HepG2 (cell line): ENCODE results near the gene RABEPK. TPM values are rescaled to one million over a fixed set of nuclear protein-coding genes. Genes with fewer than 3 reads are reported as not detected.

Experiments
- AGO1 ChIP-seq: fragments of 200-400 bp; formaldehyde crosslinking; IDR thresholded peaks from 2 replicates; pipeline ENCODE4 v1.6.1; 2017; ENCODE audit warnings: mild to moderate bottlenecking, low read depth, low read length, moderate library complexity; ENCODE audit not compliant: poor library complexity, severe bottlenecking
- ATF5 ChIP-seq: sonication (generic); formaldehyde crosslinking; IDR thresholded peaks from 2 replicates; pipeline ENCODE4 v1.4.0; 2020; ENCODE audit warnings: mild to moderate bottlenecking, low read depth, missing genetic modification reagents
- BCL3 ChIP-seq: sonication (generic); formaldehyde crosslinking; IDR thresholded peaks from 2 replicates; pipeline ENCODE4 v1.5.1; 2020; ENCODE audit warnings: mild to moderate bottlenecking, missing genetic modification reagents, moderate library complexity
- BHLHE40 ChIP-seq: IDR thresholded peaks from 2 replicates; pipeline ENCODE4 v1.6.1; 2011; ENCODE audit warnings: low read length, improper control_type of control experiment
- ELF4 ChIP-seq: sonication (generic); formaldehyde crosslinking; IDR thresholded peaks from 2 replicates; pipeline ENCODE4 v1.5.0; 2020; ENCODE audit warnings: missing genetic modification reagents, mild to moderate bottlenecking, moderate library complexity, borderline replicate concordance
- ERF ChIP-seq: IDR thresholded peaks from 2 replicates; pipeline ENCODE4 v1.6.1; 2018; ENCODE audit warnings: missing biosample characterization, missing genetic modification reagents
- GABPB1 ChIP-seq: IDR thresholded peaks from 2 replicates; pipeline ENCODE4 v1.6.1; 2016; ENCODE audit warnings: mild to moderate bottlenecking, missing genetic modification reagents, moderate library complexity, missing compliant biosample characterization
- NCOA1 ChIP-seq: sonication (generic); formaldehyde crosslinking; IDR thresholded peaks from 2 replicates; pipeline ENCODE4 v1.9.0; 2021; ENCODE audit warnings: missing genetic modification reagents
- RXRA ChIP-seq: sonication (generic); formaldehyde crosslinking; IDR thresholded peaks from 2 replicates; pipeline ENCODE4 v1.5.1; 2020; ENCODE audit warnings: missing genetic modification reagents
- SATB2 ChIP-seq: sonication (generic); formaldehyde crosslinking; IDR thresholded peaks from 2 replicates; pipeline ENCODE4 v1.5.0; 2020; ENCODE audit warnings: missing genetic modification reagents
- SMC3 ChIP-seq: IDR thresholded peaks from 2 replicates; pipeline ENCODE4 v1.6.1; 2011; ENCODE audit warnings: low read length, improper control_type of control experiment
- SOX5 ChIP-seq: IDR thresholded peaks from 2 replicates; pipeline ENCODE4 v1.6.1; 2016; ENCODE audit warnings: borderline replicate concordance
- SP1 ChIP-seq, 2 experiments: fragments of 450-650 bp in 1 of 2; sonication (generic) in 1 of 2; formaldehyde crosslinking in 1 of 2; IDR thresholded peaks; 2 replicates each; pipeline versions ENCODE4 v1.4.0 to v1.6.1; 2016 to 2020; ENCODE audit warnings: missing genetic modification reagents in 1 of 2
- TBP ChIP-seq: sonication (generic); formaldehyde crosslinking; IDR thresholded peaks from 2 replicates; pipeline ENCODE4 v1.5.0; 2020; ENCODE audit warnings: missing genetic modification reagents
- TEAD2 ChIP-seq: sonication (generic); formaldehyde crosslinking; IDR thresholded peaks from 2 replicates; pipeline ENCODE4 v1.9.0; 2021; ENCODE audit warnings: missing genetic modification reagents
- THYN1 ChIP-seq: sonication (generic); formaldehyde crosslinking; IDR thresholded peaks from 2 replicates; pipeline ENCODE4 v1.8.1; 2023; ENCODE audit warnings: low read depth, mild to moderate bottlenecking, moderate library complexity, missing genetic modification reagents, borderline replicate concordance
- YEATS4 ChIP-seq: sonication (generic); formaldehyde crosslinking; IDR thresholded peaks from 2 replicates; pipeline ENCODE4 v1.4.0; 2020; ENCODE audit warnings: missing genetic modification reagents, borderline replicate concordance
- ZBED4 ChIP-seq: sonication (generic); formaldehyde crosslinking; IDR thresholded peaks from 2 replicates; pipeline ENCODE4 v1.4.0; 2020; ENCODE audit warnings: missing genetic modification reagents, borderline replicate concordance
- ZC3H13 ChIP-seq: sonication (generic); formaldehyde crosslinking; IDR thresholded peaks from 2 replicates; pipeline ENCODE4 v1.8.1; 2023; ENCODE audit warnings: mild to moderate bottlenecking, missing genetic modification reagents, moderate library complexity
- ZNF343 ChIP-seq: sonication (generic); formaldehyde crosslinking; IDR thresholded peaks from 2 replicates; pipeline ENCODE4 v1.4.0; 2020; ENCODE audit warnings: mild to moderate bottlenecking, missing genetic modification reagents
- ZNF574 ChIP-seq: sonication (generic); formaldehyde crosslinking; IDR thresholded peaks from 2 replicates; pipeline ENCODE4 v1.4.0; 2020; ENCODE audit warnings: missing genetic modification reagents
- polyA plus RNA-seq, 8 experiments: library from polyadenylated mRNA; depleted of rRNA in 3 of 8; stranded (reverse) in 7 of 8; unstranded in 1 of 8; fragments of >200 nt; fragmentation: Illumina TruSeq in 4 of 8; extraction: Trizol in 4 of 8; gene quantifications; 2 replicates each; pipeline versions ENCODE4 v1.2.1 to v1.2.3, GENCODE V29; 2011 to 2016; ENCODE audit warnings: low read depth in 4 of 8, missing spikeins in 1 of 8, mixed read lengths in 1 of 8; ENCODE audit not compliant: insufficient read depth in 1 of 8
- total RNA-seq, 5 experiments: library from RNA; depleted of rRNA; stranded (reverse); fragments of >200 nt; fragmentation: Illumina TruSeq; extraction: Trizol; gene quantifications; 2 replicates each; pipeline ENCODE4 v1.2.3, GENCODE V29; 2016; ENCODE audit warnings: low read depth in 1 of 5

RABEPK gene
- total and polyA plus RNA-seq, 2 of the 13 experiments (the other 11 are each of a cell fraction or from before 2014, with no cell fraction given), result 75.5 to 90.0 TPM

DNA sequence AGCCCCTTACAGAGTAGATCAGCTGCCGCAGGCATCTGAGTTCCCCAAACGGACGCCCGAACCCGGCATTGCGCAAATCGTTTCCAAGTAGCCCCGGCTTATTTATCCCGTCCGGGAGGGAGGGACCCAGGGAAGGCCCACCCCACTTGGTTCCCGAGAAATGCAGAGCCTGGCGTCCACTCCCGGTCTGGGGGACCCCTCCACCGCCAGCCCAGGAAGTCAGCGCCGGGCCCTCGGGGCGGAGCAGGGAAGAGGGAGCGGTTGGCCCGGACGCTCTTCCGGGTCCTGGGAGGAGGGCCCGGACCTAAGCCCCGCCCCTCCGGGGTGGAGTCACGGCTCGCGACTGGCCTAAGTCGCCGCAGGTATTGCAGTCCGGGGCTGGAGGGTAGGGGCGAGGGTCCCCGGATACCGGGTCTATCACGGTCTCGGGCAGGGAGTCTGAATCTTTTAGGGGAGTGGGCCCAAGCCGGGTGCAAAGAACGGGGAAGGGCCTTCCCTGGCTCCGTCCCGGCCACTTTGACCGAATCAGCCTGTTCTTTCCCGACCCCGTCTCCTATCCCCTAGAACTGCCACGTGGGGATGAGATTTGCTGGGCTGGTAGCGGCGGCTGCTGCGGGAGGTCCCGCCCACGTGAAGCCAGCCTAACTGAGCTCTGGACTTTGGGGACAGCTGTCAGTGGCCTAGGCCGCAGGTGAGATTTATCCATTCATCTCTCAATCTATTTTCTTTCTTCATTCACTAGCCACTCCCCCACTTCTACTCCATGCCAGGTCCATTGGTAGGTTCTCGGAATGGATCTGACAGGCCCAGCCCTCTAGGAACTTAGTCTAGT, at the start of gene RABEPK (continued):
- peak; percentile 69 for TF ChIP-seq ZBED4 (CRISPR knock-in tag)
- peak; percentile 65 for TF ChIP-seq ZNF574 (CRISPR knock-in tag)
- peak; percentile 61; the same call in 1 of the 2 replicates for TF ChIP-seq NCOA1 (CRISPR knock-in tag)
- peak; percentile 58; the same call in 1 of the 2 replicates for TF ChIP-seq SOX5
- peak; percentile 91 for TF ChIP-seq GABPB1 (CRISPR knock-in tag)
- no peak for TF ChIP-seq SATB2 (CRISPR knock-in tag)
- TF ChIP-seq ATF5, result no peak; the same call in 1 of the 2 replicates
- no peak for TF ChIP-seq SMC3
- TF ChIP-seq TEAD2 (CRISPR knock-in tag), result no peak
- TF ChIP-seq AGO1, result peak; percentile 39
- no peak for TF ChIP-seq BHLHE40
- TF ChIP-seq SP1 (IDR thresholded peaks at IDR 0.05), result no peak
- peak; percentile 79 for TF ChIP-seq SP1 (CRISPR knock-in tag; IDR thresholded peaks at IDR 0.05)
- TF ChIP-seq ELF4, result peak; percentile 94
- no peak for TF ChIP-seq ZNF343 (CRISPR knock-in tag)
- TF ChIP-seq ERF (CRISPR knock-in tag), result peak; percentile 69; the same call in 1 of the 2 replicates
- no peak for TF ChIP-seq TBP (CRISPR knock-in tag)
- peak; percentile 60; the same call in 1 of the 2 replicates for TF ChIP-seq ZC3H13 (CRISPR knock-in tag)
- peak; percentile 81 for TF ChIP-seq RXRA (CRISPR knock-in tag)
- TF ChIP-seq YEATS4 (CRISPR knock-in tag), result peak; percentile 91; the same call in 1 of the 2 replicates
- peak; percentile 50; the same call in 1 of the 2 replicates for TF ChIP-seq BCL3
- TF ChIP-seq THYN1 (CRISPR knock-in tag), result no peak
